GM19328 (cell line): ENCODE measurements around the gene PAX2.

Experiments
- ATAC-seq: cut with Tn5 transposase; IDR thresholded peaks from one replicate; pipeline ENCODE4 v1.9.1; 2021; ENCODE audit warnings: mild to moderate bottlenecking, moderate library complexity; ENCODE audit not compliant: unreplicated experiment

PAX2 gene

DNA sequence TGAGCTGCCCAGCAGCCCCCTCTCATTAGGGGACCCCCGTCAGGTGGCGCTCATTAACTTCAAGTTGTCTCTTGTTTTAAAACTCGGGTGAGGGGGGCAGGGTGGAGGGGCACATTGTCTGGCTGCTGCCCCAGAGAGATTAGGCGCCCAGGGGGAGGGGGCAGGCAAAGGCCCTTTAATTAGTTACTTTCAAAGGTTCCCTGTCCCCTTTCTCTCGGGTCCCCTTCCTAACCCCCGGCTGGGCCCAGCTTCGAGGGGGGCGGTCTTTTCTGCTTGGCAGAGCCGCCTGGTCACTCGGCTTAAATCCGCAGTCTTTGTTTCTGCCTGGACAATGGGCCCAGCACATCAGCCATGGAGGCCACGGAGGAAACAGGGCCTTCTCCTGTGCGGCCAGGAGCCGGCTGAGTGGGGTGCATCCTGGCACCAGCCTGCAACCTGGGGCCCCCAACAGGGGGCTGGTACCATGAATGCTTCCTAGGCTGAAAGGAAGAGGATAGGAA, 128.5 kb downstream of the PAX2 start:
- ATAC-seq: no peak

DNA sequence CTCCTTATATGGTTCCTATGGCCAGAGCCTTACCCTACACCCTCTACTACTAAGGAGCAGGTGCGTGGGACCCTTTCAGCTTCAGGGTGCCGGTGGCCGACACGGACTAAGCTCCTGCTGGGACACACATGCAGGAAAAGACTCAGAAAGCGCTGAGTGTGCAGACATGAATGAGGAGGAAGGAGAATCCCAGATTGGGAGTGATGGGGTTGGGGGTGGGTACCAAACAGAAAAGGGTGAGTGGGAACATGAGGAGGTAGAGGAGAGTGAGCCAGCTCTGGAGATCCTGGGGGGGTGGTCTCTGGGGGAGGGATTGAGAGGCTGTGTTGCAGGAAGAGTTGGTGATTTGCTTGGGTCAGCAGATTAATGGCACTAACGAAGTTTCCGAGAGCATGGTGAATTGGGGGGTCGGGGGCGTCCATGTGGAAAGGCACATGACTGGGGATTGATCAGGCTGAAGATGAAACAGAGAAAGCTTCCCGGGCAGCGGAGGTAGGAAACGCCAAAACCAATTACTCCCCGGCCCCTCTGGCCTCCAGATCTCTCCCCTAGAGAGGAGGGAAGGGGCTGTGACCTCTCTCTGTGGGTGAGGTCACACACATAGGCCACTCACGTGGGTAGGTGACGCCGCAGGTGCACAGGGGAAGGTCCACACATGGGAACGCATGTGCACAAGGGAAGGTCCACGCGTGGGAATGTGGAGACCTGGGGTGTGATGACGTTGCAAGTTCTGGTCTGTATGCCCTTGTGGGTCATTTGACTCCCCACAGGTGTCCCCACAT, 129.5 kb downstream of the PAX2 start:
- no peak for ATAC-seq

DNA sequence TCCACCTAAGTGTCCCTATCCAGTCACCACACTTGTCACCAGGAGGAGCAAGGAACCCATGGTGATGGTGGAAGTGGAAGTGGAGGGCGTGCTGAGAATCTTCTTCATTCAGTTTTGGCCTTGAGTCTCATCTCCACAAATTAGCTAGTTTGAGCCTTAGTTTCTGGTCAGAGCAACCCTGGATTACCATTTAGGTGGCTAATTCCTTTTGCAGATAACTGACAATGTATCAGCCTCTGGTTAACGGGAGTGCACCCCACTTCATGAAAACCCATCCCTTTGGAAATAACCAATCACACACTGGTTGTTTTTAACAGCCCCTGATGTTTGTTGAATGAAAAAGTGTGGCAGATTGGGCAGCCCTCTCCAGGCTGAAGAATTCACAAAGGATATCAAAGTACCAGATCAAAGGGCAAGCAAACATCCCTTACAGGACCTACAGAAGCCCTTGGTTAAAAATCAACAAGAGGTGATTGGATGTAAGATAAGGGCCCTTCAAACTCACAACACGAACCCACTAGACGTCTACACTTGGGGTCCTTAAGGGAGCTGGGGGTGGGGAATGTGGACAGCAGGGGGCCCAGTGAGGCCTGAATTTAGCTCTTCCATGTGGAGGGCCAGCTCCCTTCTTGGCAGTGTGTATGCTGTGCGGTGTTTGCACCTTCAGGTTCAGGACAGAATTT, 130.2 kb downstream of the PAX2 start:
- no peak for ATAC-seq

DNA sequence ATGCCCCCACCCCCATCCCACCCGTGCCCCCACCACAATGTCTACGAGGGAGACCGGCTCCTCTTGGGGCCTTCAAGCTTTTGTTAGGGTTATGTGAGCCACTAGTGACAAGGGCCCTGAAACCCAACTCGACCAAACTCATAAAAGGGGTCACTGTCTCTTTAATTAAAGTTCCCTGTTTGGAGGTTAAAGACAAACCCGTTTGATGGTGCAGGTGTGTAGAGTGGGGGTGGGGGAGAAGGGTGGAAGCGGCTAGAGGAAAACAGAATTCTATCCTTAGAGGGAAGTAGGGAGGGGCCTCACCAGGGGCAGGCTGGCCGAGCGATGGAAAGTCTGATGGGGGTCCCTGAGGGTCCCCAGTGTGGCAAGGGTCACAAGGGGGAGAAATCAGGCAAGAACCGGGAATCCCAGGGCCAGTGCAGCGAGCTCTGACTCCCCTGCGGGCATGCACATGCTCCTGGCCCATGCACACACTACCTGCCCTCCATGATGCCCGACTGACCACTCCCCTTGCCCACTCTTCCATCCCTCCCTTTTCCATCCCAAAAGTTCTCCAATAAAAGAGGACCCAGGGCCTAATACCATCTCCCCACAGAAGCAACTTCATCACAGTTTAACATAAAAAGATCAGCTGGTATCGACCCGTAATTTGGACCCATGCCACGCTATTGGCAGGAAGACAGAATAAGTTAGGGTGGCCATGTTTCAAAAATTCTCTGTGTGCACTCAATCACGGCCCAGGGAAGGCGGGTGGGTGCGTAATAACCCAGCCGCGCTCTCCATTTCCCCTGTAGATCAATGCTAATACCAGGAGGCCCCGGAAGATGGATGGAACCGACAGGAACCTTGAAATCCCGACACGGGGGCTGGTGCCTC, 131.4 kb downstream of the PAX2 start:
- ATAC-seq: no peak

DNA sequence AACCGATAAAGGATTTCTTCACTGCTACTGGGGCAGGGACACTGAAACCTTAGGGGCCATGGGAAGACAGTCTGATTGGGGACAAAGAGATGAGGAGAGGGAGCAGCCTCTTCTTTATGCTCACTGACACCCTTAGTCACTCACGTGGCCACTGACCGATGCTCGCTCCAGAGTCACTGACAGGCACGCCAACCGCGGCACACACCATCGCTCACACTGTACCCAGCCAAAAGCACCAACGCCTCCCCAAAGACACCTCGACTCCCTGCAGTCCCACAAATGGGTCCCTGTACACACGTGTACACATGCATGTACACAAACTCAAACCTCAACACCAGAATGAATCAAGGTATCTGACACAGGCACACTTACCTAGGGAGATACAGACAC, 132.1 kb downstream of the PAX2 start:
- no peak for ATAC-seq

DNA sequence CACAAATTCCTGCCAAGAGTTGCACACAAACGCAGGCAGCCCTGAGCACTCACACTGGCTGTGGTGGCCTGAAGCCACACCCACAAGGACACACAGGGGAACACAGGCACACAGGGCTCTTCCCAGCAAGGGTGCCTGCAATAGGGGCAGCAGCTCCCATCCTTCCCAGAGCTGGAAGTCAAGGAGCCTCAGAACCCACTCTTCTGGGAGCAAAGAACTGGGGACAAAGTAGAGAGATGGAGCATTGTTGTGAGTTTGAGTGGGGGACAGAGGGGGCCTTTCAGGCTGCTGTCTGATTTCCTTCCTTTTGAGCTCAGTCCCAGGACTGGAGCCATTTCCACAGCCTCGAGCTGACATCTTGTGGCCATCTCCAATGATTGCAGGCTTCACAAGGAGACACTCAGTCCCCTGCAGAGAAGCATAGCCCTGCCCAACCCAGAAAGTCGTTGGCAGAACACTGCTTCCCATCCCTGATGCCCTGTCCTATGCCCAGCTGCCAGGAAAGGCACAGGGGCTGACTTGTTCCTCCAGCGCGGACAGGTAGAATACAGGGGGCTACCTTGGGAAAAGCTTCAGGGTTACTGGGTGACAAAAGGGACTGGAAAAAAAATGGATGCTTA, 133.0 kb downstream of the PAX2 start:
- no peak for ATAC-seq
